ENCODE data around the gene PROCA1. TPM values are rescaled to one million over a fixed set of nuclear protein-coding genes. Genes with fewer than 3 reads are reported as not detected.

PROCA1 gene
- total and polyA plus RNA-seq, 9 of the 15 experiments (the other 6 are each of a cell fraction or from before 2014, with no cell fraction given) = 0.78 to 16.2 (median 5.6) TPM

DNA sequence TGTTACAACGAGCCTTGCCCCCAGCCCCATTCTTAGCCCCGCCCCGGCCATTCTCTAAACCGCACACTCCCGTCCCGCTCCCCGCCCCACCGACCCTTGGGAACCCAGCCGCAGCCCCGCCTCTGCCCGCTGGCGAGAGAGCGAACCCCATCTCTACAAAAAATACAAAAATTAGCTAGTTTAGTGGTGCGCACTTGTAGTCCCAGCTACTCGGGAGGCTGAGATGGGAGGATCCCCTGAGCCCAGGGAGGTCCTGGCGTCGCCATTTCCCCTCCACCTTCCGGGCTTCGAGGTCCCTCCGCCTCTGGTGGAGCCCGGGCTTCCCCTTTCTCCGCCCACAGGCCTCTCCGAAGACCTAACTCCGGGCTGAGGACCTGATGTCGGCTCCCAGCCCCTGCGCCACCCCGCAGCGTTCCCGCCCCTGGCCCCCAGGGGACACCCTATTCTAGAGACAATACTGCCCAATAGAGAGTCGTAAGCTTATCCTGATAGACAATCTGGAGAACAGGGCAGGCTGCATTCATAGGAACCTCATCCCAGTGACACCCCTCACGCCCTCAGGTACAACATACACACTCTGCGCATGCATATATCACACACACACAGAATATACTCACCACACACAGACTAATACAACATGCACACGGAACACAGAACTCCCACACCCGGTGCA, 480 bp upstream of the PROCA1 start:
- BruUV-seq (replicated peaks) = no TSS peak
- Histone ChIP-seq H3K4me2 (ENCODE audit: insufficient read depth, low read length) (peak overlapping the region; percentile 99), H3K27ac (ENCODE audit: extremely low read depth, low read depth, low read length) (peak overlapping the region; percentile 88), H3K9me1 (ENCODE audit: control insufficient read depth, insufficient read depth, low read length) (no peaks in the 10 kb centered on the region), H3K9ac (ENCODE audit: insufficient read depth in 1 of 2, low read depth in 2 of 2, low read length in 2 of 2) (peak overlapping the region; percentile 79 to 93), H4K20me1 (replicated peaks; ENCODE audit: control insufficient read depth, insufficient read depth, low read length) (no peaks in the 10 kb centered on the region), H3K4me1 (replicated peaks in 1 of 2; ENCODE audit: control insufficient read depth in 2 of 2, insufficient read depth in 2 of 2, low read length in 2 of 2) (peaks cover 14 to 38% of the 10 kb centered on the region in 2 experiments), H3K9me3 (replicated peaks; ENCODE audit: control insufficient read depth, insufficient read depth, low read depth, low read length) (0 out of 2 replicates have a peak, but pooled peaks cover 2% of the 10 kb centered on the region), H3K27me3 (ENCODE audit: control insufficient read depth in 2 of 2, insufficient read depth in 2 of 2, low read length in 2 of 2) (0 out of 5 replicates have a peak, but pooled peaks cover 0 to 11% of the 10 kb centered on the region in 2 experiments), H3K79me2 (ENCODE audit: control insufficient read depth, insufficient read depth, low read length) (peaks cover 13% of the 10 kb centered on the region), H3K36me3 (ENCODE audit: control insufficient read depth, insufficient read depth, low read length) (no peaks in the 10 kb centered on the region), H2AFZ (ENCODE audit: low read depth, low read length) (peak overlapping the region; percentile 85), H3K4me3 (peak overlapping the region; percentile 71)
- DNase-seq (ENCODE audit: extremely low read depth in 1 of 4, low spot score in 3 of 4) (peak; percentile 77 to 90 (median 80)), ATAC-seq (peak; percentile 74), FAIRE-seq (peak; percentile 70)
- intact Hi-C loops (cut with micrococcal nuclease) = no loop called here
- WGBS (ENCODE audit: insufficient coverage, low coverage, missing lambda C conversion rate) = 4% methylated on average over 23 of the region's 34 CpGs
- CTCF ChIA-PET (ENCODE audit: low intra/inter-chr PET ratio) = no interaction called here
- in situ Hi-C loops (cut with MboI) = no loop called here
- POLR2A ChIA-PET = interaction anchor here (0.6 to 8.7 kb wide), 13 partner anchors 9 to 185 kb away, joined by 3 to 133 read pairs (median 5); partner anchors contain the start of genes RPL23A and TRAF4
- TF ChIP-seq XRCC3 (IDR thresholded peaks at IDR 0.05) (no peak), MLLT1 (IDR thresholded peaks at IDR 0.05) (0 out of 4 replicates have a peak, but pooled peaks of 1 of the 2 experiments have one; percentile 55), CBX8 (IDR thresholded peaks at IDR 0.05; ENCODE audit: borderline replicate concordance, extremely low read depth, low read depth, low read length, poor library complexity, severe bottlenecking) (no peak), ZNF408 (CRISPR knock-in tag; IDR thresholded peaks at IDR 0.05; ENCODE audit: low read depth) (no peak), ZNF79 (CRISPR knock-in tag; IDR thresholded peaks at IDR 0.05; ENCODE audit: low read depth) (no peak), ZMIZ1 (IDR thresholded peaks at IDR 0.05; ENCODE audit: low read depth in 2 of 2, low read length in 2 of 2) (no peak), MBD2 (IDR thresholded peaks at IDR 0.05; ENCODE audit: borderline replicate concordance, low read depth) (no peak), ZNF3 (CRISPR knock-in tag; IDR thresholded peaks at IDR 0.05) (no peak), MAFG (tag; conservative IDR thresholded peaks at IDR 0.05) (no peak), NRF1 (conservative IDR thresholded peaks at IDR 0.05 in 1 of 2, IDR thresholded peaks at IDR 0.05 in 1 of 2) (peak; percentile 73 to 78), NEUROD1 (IDR thresholded peaks at IDR 0.05; ENCODE audit: borderline replicate concordance, low read depth, low read length, partially characterized antibody) (peak; percentile 21), ZNF282 (CRISPR knock-in tag; IDR thresholded peaks at IDR 0.05) (no peak)
- TF ChIP-seq, protein P1, sequence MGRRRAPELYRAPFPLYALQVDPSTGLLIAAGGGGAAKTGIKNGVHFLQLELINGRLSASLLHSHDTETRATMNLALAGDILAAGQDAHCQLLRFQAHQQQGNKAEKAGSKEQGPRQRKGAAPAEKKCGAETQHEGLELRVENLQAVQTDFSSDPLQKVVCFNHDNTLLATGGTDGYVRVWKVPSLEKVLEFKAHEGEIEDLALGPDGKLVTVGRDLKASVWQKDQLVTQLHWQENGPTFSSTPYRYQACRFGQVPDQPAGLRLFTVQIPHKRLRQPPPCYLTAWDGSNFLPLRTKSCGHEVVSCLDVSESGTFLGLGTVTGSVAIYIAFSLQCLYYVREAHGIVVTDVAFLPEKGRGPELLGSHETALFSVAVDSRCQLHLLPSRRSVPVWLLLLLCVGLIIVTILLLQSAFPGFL (CRISPR knock-in tag; IDR thresholded peaks at IDR 0.05) = no peak
- TF ChIP-seq, protein P2, sequence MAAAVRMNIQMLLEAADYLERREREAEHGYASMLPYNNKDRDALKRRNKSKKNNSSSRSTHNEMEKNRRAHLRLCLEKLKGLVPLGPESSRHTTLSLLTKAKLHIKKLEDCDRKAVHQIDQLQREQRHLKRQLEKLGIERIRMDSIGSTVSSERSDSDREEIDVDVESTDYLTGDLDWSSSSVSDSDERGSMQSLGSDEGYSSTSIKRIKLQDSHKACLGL (CRISPR knock-in tag; IDR thresholded peaks at IDR 0.05; ENCODE audit: borderline replicate concordance, poor library complexity, severe bottlenecking) = no peak
